Chondrocyte (in vitro differentiated cells): Measurements from ENCODE around the gene KDM4B. TPM values are rescaled to one million over a fixed set of nuclear protein-coding genes. Genes with fewer than 3 reads are reported as not detected.

Experiments
- DNase-seq: peaks from one replicate; pipeline ENCODE4 v3.0.0; 2021; ENCODE audit warnings: mixed read lengths, low spot score
- H3K27ac Mint-ChIP-seq: one replicate; pipeline ENCODE4 v1.8.0; 2021; ENCODE audit warnings: mild to moderate bottlenecking, moderate library complexity, mixed read lengths; ENCODE audit not compliant: unreplicated experiment
- H3K27me3 Mint-ChIP-seq: 2 replicates; pipeline ENCODE4 v1.8.0; 2021; ENCODE audit warnings: low read depth, mixed read lengths
- H3K36me3 Mint-ChIP-seq: 2 replicates; pipeline ENCODE4 v1.8.0; 2021; ENCODE audit warnings: low read depth, mixed read lengths
- H3K4me1 Mint-ChIP-seq: 2 replicates; pipeline ENCODE4 v1.8.0; 2021; ENCODE audit warnings: low read depth, mild to moderate bottlenecking, mixed read lengths
- H3K4me3 Mint-ChIP-seq: one replicate; pipeline ENCODE4 v1.8.0; 2021; ENCODE audit warnings: mild to moderate bottlenecking, moderate library complexity, mixed read lengths; ENCODE audit not compliant: unreplicated experiment
- H3K9me3 Mint-ChIP-seq: 2 replicates; pipeline ENCODE4 v1.8.0; 2021; ENCODE audit warnings: low read depth, mixed read lengths
- total RNA-seq: library from RNA; stranded (reverse); gene quantifications from 3 replicates; pipeline ENCODE4 v1.2.1, GENCODE V29; 2021
- TF ChIP-seq, protein P1 (sequence below): fragments of 200-600 bp; sonication (generic); IDR thresholded peaks from 2 replicates; pipeline ENCODE4 v1.5.0; 2021; ENCODE audit warnings: antibody characterized with exemption, mild to moderate bottlenecking, moderate library complexity

The KDM4B gene
- total RNA-seq, 1 donor from 2014 or later: 52.2 TPM

DNA sequence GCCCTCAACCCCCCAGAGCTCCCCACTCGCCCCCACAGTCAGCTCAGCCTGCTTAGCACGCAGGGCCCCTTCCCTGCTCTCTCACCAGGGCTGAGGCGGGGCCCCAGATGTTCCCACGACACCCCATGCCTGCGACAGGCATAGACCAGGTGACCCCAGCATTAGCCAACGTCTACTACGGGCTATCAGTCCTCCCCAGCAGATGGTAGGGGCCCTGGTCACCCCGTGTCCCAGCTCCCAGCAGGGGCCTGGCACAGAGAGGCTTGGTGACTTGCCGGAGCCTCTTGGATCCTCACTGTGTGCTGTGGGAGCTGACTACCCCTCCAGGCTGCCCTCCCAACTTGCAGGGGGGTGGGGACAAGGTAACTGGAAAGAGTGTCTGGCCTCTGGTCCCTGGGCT, 80.6 kb downstream of the KDM4B start:
- H3K27ac Mint-ChIP-seq: peak overlapping the region; percentile 88
- no peak overlapping the region for H3K4me3 Mint-ChIP-seq
- H3K36me3 Mint-ChIP-seq: peaks cover 4% of the 10 kb centered on the region
- DNase-seq: no peak
- TF ChIP-seq, protein P1, sequence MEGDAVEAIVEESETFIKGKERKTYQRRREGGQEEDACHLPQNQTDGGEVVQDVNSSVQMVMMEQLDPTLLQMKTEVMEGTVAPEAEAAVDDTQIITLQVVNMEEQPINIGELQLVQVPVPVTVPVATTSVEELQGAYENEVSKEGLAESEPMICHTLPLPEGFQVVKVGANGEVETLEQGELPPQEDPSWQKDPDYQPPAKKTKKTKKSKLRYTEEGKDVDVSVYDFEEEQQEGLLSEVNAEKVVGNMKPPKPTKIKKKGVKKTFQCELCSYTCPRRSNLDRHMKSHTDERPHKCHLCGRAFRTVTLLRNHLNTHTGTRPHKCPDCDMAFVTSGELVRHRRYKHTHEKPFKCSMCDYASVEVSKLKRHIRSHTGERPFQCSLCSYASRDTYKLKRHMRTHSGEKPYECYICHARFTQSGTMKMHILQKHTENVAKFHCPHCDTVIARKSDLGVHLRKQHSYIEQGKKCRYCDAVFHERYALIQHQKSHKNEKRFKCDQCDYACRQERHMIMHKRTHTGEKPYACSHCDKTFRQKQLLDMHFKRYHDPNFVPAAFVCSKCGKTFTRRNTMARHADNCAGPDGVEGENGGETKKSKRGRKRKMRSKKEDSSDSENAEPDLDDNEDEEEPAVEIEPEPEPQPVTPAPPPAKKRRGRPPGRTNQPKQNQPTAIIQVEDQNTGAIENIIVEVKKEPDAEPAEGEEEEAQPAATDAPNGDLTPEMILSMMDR: no peak
- H3K4me1 Mint-ChIP-seq: peaks cover 54% of the 10 kb centered on the region
- H3K9me3 Mint-ChIP-seq: no peaks in the 10 kb centered on the region
- H3K27me3 Mint-ChIP-seq: no peaks in the 10 kb centered on the region

DNA sequence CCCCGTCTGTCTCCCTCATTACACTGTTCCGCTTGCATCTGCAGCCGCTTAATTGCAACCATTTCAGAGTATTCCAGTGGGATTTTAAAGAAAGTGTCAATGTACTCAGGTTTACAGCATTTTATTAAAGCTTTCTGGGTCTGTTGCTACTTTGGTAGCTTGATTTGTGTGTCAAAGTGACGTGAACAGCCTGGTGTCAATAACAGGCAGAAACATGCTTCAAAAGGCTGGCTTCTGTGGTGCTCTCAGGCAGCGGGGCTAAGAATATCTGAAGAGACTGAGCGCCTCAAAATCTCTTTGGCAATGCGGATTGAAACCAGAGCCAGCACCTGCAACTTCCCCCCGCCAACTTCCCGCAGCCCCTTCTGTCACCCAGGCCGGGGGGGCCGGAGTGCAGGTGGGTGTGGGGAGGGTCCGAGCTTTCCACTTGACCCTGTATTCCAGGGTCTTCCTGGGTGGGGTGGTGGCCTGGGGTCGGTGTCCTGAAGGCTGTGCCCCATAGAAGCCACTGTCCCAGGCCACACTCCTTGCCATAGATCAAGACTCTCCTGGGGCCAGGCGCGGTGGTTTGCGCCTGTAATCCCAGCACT, 81.2 kb downstream of the KDM4B start:
- no peaks in the 10 kb centered on the region for H3K27me3 Mint-ChIP-seq
- H3K4me1 Mint-ChIP-seq: peaks cover 51% of the 10 kb centered on the region
- no peaks in the 10 kb centered on the region for H3K9me3 Mint-ChIP-seq
- TF ChIP-seq, protein P1: no peak
- H3K27ac Mint-ChIP-seq: peak overlapping the region; percentile 88
- DNase-seq: no peak
- H3K36me3 Mint-ChIP-seq: peaks cover 4% of the 10 kb centered on the region
- no peak overlapping the region for H3K4me3 Mint-ChIP-seq

DNA sequence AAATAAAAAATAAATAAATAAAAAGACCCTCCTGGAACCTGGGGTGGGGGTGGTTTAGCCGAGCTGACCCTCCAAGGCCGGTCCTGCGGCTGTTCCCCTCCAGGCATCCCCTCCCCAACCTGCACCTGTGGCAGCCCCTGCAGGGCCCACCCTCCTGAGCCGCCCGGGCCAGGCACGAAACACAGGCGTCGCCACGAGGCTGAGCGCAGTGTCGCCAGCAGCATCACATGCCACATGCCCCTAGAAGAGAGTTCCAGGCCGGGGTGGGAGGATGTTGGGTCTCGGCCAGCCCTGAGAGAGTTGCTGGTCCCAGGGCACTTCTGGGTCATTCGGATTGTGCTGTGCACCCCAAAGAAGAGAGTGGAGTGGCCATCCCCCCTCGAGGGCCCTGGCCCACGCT, 82.0 kb downstream of the KDM4B start:
- Mint-ChIP-seq H3K27ac (no peak overlapping the region), H3K9me3 (no peaks in the 10 kb centered on the region), H3K4me3 (no peak overlapping the region), H3K36me3 (peaks cover 2% of the 10 kb centered on the region), H3K4me1 (peaks cover 44% of the 10 kb centered on the region), H3K27me3 (no peaks in the 10 kb centered on the region)
- TF ChIP-seq, protein P1: no peak
- DNase-seq: no peak

DNA sequence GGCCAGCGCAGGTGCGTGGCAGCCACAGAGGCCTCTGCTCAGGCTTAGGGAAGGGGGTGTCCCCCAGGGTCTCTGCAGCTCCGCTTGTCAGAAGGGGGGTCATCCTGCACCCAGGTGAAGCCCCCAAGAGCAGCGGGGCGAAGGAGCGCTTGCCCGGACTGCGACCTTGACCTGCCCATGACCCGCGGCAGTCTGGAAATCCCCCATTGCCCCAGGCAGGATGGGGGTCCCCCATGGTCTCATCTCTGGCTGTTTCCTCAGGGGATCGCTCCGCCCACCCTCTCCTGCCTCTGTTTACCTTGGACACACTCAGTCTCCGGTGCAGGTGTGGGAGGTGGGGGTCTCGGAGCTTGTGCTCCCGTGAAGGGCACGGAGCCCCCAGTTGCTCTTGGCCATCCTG, 82.7 kb downstream of the KDM4B start:
- Mint-ChIP-seq H3K36me3 (peaks cover 6% of the 10 kb centered on the region), H3K27ac (no peak overlapping the region), H3K9me3 (no peaks in the 10 kb centered on the region), H3K4me1 (peaks cover 37% of the 10 kb centered on the region), H3K27me3 (no peaks in the 10 kb centered on the region), H3K4me3 (no peak overlapping the region)
- TF ChIP-seq, protein P1: no peak
- no peak for DNase-seq

DNA sequence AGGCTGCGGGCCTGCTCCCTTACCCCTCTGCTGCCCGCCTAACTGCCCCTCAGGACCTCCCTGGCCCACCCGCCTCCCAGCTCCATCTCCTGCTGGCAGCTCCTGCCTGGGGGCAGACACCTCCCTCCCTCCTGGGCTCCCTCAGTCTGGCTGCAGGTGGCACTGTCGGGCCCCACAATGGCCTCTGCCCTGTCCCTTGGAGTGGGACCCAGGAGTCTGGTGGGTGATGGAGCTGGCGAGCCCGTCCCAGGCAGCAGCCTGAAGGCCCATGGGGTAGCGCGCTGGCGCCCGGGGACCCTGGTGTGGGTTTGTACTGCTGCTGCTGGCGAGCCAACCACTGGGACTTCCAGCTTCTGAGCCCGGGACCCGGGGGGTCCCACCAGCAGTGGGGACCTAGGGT, 83.6 kb downstream of the KDM4B start:
- Mint-ChIP-seq H3K27me3 (no peaks in the 10 kb centered on the region), H3K4me3 (no peak overlapping the region), H3K27ac (no peak overlapping the region), H3K36me3 (peaks cover 12% of the 10 kb centered on the region), H3K9me3 (no peaks in the 10 kb centered on the region), H3K4me1 (peaks cover 29% of the 10 kb centered on the region)
- DNase-seq: no peak
- TF ChIP-seq, protein P1: peak; percentile 54
